Osteocyte (in vitro differentiated cells): ENCODE data around the gene SPARCL1. TPM values are rescaled to one million over a fixed set of nuclear protein-coding genes. Genes with fewer than 3 reads are reported as not detected.

Source experiments
- DNase-seq: peaks from one replicate; pipeline ENCODE4 v3.0.0; 2021; ENCODE audit warnings: mixed read lengths; ENCODE audit not compliant: unreplicated experiment; ENCODE audit errors: extremely low spot score
- H3K27ac Mint-ChIP-seq: one replicate; pipeline ENCODE4 v1.8.0; 2021; ENCODE audit warnings: mild to moderate bottlenecking, mixed read lengths; ENCODE audit not compliant: unreplicated experiment
- H3K27me3 Mint-ChIP-seq: one replicate; pipeline ENCODE4 v1.8.0; 2021; ENCODE audit warnings: mixed read lengths; ENCODE audit not compliant: unreplicated experiment
- H3K36me3 Mint-ChIP-seq: one replicate; pipeline ENCODE4 v1.8.0; 2021; ENCODE audit warnings: mixed read lengths; ENCODE audit not compliant: unreplicated experiment
- H3K4me1 Mint-ChIP-seq: one replicate; pipeline ENCODE4 v1.8.0; 2021; ENCODE audit warnings: mixed read lengths; ENCODE audit not compliant: unreplicated experiment
- H3K4me3 Mint-ChIP-seq: one replicate; pipeline ENCODE4 v1.8.0; 2021; ENCODE audit warnings: mild to moderate bottlenecking, moderate library complexity, mixed read lengths; ENCODE audit not compliant: unreplicated experiment
- H3K9me3 Mint-ChIP-seq: one replicate; pipeline ENCODE4 v1.8.0; 2021; ENCODE audit warnings: mixed read lengths; ENCODE audit not compliant: unreplicated experiment
- CTCF ChIP-seq: fragments of 200-600 bp; sonication (generic); IDR thresholded peaks from 2 replicates; pipeline ENCODE4 v1.5.0; 2021; ENCODE audit warnings: antibody characterized with exemption, mild to moderate bottlenecking, moderate library complexity
- total RNA-seq: library from RNA; stranded (reverse); gene quantifications from 2 replicates; pipeline ENCODE4 v1.2.1, GENCODE V29; 2021

SPARCL1 gene
- total RNA-seq, 1 donor from 2014 or later = 4.0 TPM

- peaks cover 33% of the 10 kb centered on the region for H3K4me1 Mint-ChIP-seq
- peaks cover 8% of the 10 kb centered on the region for H3K9me3 Mint-ChIP-seq
- no peaks in the 10 kb centered on the region for H3K36me3 Mint-ChIP-seq
- no peak for DNase-seq
- TF ChIP-seq CTCF = no peak
- no peaks in the 10 kb centered on the region for H3K27me3 Mint-ChIP-seq
- no peak overlapping the region for H3K4me3 Mint-ChIP-seq
- no peak overlapping the region for H3K27ac Mint-ChIP-seq
These were observed 3.4 kb downstream of the SPARCL1 start for GRCh38 chr4:87525636-87526295.

GRCh38 chr4:87524456-87524855 is 4.7 kb downstream of the SPARCL1 start:
- no peak for TF ChIP-seq CTCF
- Mint-ChIP-seq H3K27ac (no peak overlapping the region), H3K27me3 (no peaks in the 10 kb centered on the region), H3K36me3 (no peaks in the 10 kb centered on the region), H3K9me3 (peaks cover 8% of the 10 kb centered on the region), H3K4me3 (no peak overlapping the region), H3K4me1 (peaks cover 25% of the 10 kb centered on the region)
- DNase-seq = no peak

DNA sequence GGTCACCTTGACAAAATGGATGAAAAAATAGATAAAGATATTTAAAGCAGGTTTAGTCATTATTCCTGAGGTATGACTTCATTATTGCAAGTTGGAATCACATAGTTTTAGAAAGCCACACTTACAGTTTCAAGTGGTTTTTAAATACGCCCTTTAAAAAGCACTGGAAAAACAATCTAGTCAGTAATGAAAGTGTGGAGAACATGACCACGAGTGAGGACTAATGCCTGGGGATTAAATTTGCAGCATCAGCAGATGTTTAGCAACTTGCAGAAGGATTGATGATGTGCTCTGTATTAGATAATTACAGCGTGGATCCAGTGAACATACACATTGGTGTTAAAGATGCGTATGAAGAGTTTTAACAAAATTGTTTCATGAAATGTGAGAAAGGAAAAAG is 5.9 kb downstream of the SPARCL1 start:
- no peak for TF ChIP-seq CTCF
- DNase-seq = no peak
- H3K36me3 Mint-ChIP-seq = no peaks in the 10 kb centered on the region
- peaks cover 8% of the 10 kb centered on the region for H3K9me3 Mint-ChIP-seq
- H3K27me3 Mint-ChIP-seq = no peaks in the 10 kb centered on the region
- no peak overlapping the region for H3K27ac Mint-ChIP-seq
- peaks cover 18% of the 10 kb centered on the region for H3K4me1 Mint-ChIP-seq
- H3K4me3 Mint-ChIP-seq = no peak overlapping the region

DNA sequence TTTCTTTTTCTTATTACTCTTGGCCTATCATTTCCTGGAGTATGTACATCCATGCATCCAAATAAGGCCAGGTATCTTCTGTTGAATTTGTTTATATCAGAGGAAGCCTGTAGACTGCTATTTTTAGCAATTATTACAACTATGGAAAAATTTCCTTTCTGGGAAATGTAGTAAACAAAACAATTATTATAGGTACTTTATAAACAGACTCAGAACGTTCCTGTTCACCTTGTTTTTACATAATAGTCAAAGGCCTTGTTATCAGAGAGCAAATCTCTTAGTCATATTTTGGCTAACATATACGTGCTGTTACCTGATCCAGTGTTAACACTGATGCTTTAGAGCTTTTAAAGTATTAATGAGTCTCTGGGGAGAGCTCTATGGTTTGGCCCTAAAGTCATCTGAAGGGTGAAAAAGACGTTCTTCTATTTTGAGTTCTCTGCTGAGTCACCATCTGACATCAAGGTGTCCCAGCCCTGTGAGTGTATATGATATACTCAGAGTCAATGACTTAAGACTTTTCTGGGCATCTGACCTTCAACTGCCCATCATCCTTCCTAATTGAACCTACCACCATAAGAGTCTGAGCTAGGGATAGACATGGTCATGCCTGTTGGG is 7.3 kb downstream of the SPARCL1 start:
- TF ChIP-seq CTCF = no peak
- no peak for DNase-seq
- Mint-ChIP-seq H3K9me3 (peaks cover 8% of the 10 kb centered on the region), H3K36me3 (no peaks in the 10 kb centered on the region), H3K4me1 (peaks cover 4% of the 10 kb centered on the region), H3K27ac (no peak overlapping the region), H3K27me3 (no peaks in the 10 kb centered on the region), H3K4me3 (no peak overlapping the region)

- peaks cover 4% of the 10 kb centered on the region for H3K4me1 Mint-ChIP-seq
- no peak for TF ChIP-seq CTCF
- H3K27me3 Mint-ChIP-seq = no peaks in the 10 kb centered on the region
- peaks cover 8% of the 10 kb centered on the region for H3K9me3 Mint-ChIP-seq
- H3K27ac Mint-ChIP-seq = no peak overlapping the region
- no peak for DNase-seq
- no peak overlapping the region for H3K4me3 Mint-ChIP-seq
- no peaks in the 10 kb centered on the region for H3K36me3 Mint-ChIP-seq
These were observed 7.9 kb downstream of the SPARCL1 start for GRCh38 chr4:87521319-87521718.
